ENCODE results near the gene CYLD.

The CYLD gene

GRCh38 chr16:50806099-50807062 is 64.5 kb downstream of the CYLD start:
- DNase-seq (ENCODE audit: low read depth): peak; percentile 71
- peak; percentile 98 for TF ChIP-seq CTCF (IDR thresholded peaks at IDR 0.05; ENCODE audit: control insufficient read depth, extremely low read depth, insufficient read depth)
- H3K4me3 ChIP-seq (ENCODE audit: low read depth, low read length): peak overlapping the region; percentile 29

GRCh38 chr16:50808929-50809538 is 67.1 kb downstream of the CYLD start:
- no peak for DNase-seq (ENCODE audit: low read depth)
- no peak overlapping the region for H3K4me3 ChIP-seq (ENCODE audit: low read depth, low read length)
- no peak for TF ChIP-seq CTCF (IDR thresholded peaks at IDR 0.05; ENCODE audit: control insufficient read depth, extremely low read depth, insufficient read depth)

GRCh38 chr16:50809561-50809960 is 67.7 kb downstream of the CYLD start:
- TF ChIP-seq CTCF (IDR thresholded peaks at IDR 0.05; ENCODE audit: control insufficient read depth, extremely low read depth, insufficient read depth): no peak
- DNase-seq (ENCODE audit: low read depth): no peak
- H3K4me3 ChIP-seq (ENCODE audit: low read depth, low read length): no peak overlapping the region

GRCh38 chr16:50810241-50810965 is 68.5 kb downstream of the CYLD start:
- H3K4me3 ChIP-seq (ENCODE audit: low read depth, low read length): no peak overlapping the region
- TF ChIP-seq CTCF (IDR thresholded peaks at IDR 0.05; ENCODE audit: control insufficient read depth, extremely low read depth, insufficient read depth): no peak
- DNase-seq (ENCODE audit: low read depth): no peak

GRCh38 chr16:50812046-50812445 is 70.2 kb downstream of the CYLD start:
- no peak overlapping the region for H3K4me3 ChIP-seq (ENCODE audit: low read depth, low read length)
- DNase-seq (ENCODE audit: low read depth): no peak
- TF ChIP-seq CTCF (IDR thresholded peaks at IDR 0.05; ENCODE audit: control insufficient read depth, extremely low read depth, insufficient read depth): no peak

GRCh38 chr16:50812876-50813466 is 71.1 kb downstream of the CYLD start:
- DNase-seq (ENCODE audit: low read depth): no peak
- TF ChIP-seq CTCF (IDR thresholded peaks at IDR 0.05; ENCODE audit: control insufficient read depth, extremely low read depth, insufficient read depth): no peak

More at GRCh38 chr16:50812876-50813466, 71.1 kb downstream of the CYLD start:
- H3K4me3 ChIP-seq (ENCODE audit: low read depth, low read length): no peak overlapping the region

Data from LNCaP clone FGC (cell line).